ENCODE data around the gene COMP.

Gene COMP

DNA sequence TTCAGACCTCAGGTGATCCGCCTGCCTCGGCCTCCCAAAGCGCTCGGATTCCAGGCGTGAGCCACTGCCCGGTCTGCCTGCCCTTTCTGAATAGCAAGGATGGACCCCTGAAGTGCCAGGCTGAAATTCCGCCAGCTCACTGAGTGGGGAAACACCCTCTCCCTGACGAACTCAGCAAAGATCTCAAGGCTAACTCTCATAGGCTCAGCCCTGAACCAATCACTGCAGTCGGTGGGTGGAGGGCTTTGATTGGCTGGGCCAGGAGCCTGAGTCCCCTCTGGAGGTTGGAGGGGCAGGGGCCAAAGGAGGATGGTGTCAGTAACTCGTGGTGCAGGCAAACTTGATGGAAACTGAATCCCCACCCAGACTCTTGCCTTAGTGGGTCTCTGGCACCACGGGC lies 11.2 kb upstream of the COMP start:
- Histone ChIP-seq H3K9me3 (ENCODE audit: insufficient read depth, low read length) (no peaks in the 10 kb centered on the region), H3K9ac (ENCODE audit: insufficient read length, low read depth) (peak overlapping the region; percentile 65), H3K27me3 (ENCODE audit: insufficient read depth, insufficient read length) (peaks cover 28% of the 10 kb centered on the region), H3K4me3 (ENCODE audit: insufficient read length, low read depth) (peak overlapping the region; percentile 40), H3K36me3 (ENCODE audit: insufficient read depth, insufficient read length, low read length) (no peaks in the 10 kb centered on the region), H3K4me1 (ENCODE audit: insufficient read depth, insufficient read length) (peaks cover 6% of the 10 kb centered on the region)
- DNase-seq (ENCODE audit: low read depth, low spot score) = peak; percentile 61
- TF ChIP-seq ZNF274 (IDR thresholded peaks at IDR 0.05; ENCODE audit: low read depth, low read length) (no peak), YY1 (IDR thresholded peaks at IDR 0.05; ENCODE audit: insufficient read depth, insufficient read length) (no peak), SUZ12 (IDR thresholded peaks at IDR 0.05; ENCODE audit: extremely low read depth, insufficient read depth, insufficient read length) (no peak)

DNA sequence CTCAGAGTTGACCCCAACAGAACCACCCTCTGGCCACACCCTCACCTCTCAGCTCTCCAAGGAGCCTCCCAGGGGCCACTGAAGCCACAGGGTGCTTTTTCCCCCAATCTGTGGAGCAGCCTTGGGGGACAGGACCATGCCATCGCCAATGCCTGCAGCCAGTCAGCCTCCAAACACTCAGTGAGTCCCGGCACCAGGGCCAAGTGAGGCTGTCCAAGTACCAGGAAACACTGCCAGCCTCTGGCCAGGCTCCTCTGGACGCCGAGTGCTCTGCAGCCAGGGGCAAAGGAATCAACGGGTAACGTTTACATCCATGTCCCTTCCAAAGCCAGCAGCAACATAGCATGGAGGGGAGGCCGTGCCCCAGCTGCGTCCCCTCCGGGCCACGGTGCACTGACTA lies 9.5 kb upstream of the COMP start:
- no peak for DNase-seq (ENCODE audit: low read depth, low spot score)
- no peaks in the 10 kb centered on the region for H3K9me3 ChIP-seq (ENCODE audit: insufficient read depth, low read length)
- H3K36me3 ChIP-seq (ENCODE audit: insufficient read depth, insufficient read length, low read length) = no peaks in the 10 kb centered on the region
- H3K4me3 ChIP-seq (ENCODE audit: insufficient read length, low read depth) = no peak overlapping the region
- no peak for TF ChIP-seq SUZ12 (IDR thresholded peaks at IDR 0.05; ENCODE audit: extremely low read depth, insufficient read depth, insufficient read length)
- TF ChIP-seq ZNF274 (IDR thresholded peaks at IDR 0.05; ENCODE audit: low read depth, low read length) = no peak
- TF ChIP-seq YY1 (IDR thresholded peaks at IDR 0.05; ENCODE audit: insufficient read depth, insufficient read length) = no peak
- peaks cover 28% of the 10 kb centered on the region for H3K27me3 ChIP-seq (ENCODE audit: insufficient read depth, insufficient read length)
- peaks cover 13% of the 10 kb centered on the region for H3K4me1 ChIP-seq (ENCODE audit: insufficient read depth, insufficient read length)
- H3K9ac ChIP-seq (ENCODE audit: insufficient read length, low read depth) = no peak overlapping the region

DNA sequence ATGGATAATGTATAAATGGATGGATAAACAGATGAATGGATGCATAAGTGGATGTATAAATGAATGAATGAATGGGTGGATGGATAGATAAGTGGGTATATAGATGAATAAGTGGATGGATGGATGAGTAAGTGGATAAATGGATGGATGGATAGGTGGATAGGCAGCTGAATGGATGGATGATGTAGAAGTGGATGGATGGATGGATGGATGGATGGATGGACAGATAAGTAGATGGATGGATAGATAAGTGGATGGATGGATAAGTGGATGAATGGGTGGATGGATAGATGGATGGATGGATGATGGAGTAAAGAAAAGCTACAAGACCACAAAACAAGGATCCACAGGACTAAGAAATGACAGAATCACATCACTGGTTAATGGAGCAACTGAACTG lies 9.0 kb upstream of the COMP start:
- no peak for TF ChIP-seq ZNF274 (IDR thresholded peaks at IDR 0.05; ENCODE audit: low read depth, low read length)
- no peak for TF ChIP-seq YY1 (IDR thresholded peaks at IDR 0.05; ENCODE audit: insufficient read depth, insufficient read length)
- no peak for TF ChIP-seq SUZ12 (IDR thresholded peaks at IDR 0.05; ENCODE audit: extremely low read depth, insufficient read depth, insufficient read length)
- H3K36me3 ChIP-seq (ENCODE audit: insufficient read depth, insufficient read length, low read length) = no peaks in the 10 kb centered on the region
- no peak overlapping the region for H3K9ac ChIP-seq (ENCODE audit: insufficient read length, low read depth)
- DNase-seq (ENCODE audit: low read depth, low spot score) = no peak
- peaks cover 13% of the 10 kb centered on the region for H3K4me1 ChIP-seq (ENCODE audit: insufficient read depth, insufficient read length)
- no peak overlapping the region for H3K4me3 ChIP-seq (ENCODE audit: insufficient read length, low read depth)
- H3K27me3 ChIP-seq (ENCODE audit: insufficient read depth, insufficient read length) = peaks cover 32% of the 10 kb centered on the region
- no peaks in the 10 kb centered on the region for H3K9me3 ChIP-seq (ENCODE audit: insufficient read depth, low read length)

DNA sequence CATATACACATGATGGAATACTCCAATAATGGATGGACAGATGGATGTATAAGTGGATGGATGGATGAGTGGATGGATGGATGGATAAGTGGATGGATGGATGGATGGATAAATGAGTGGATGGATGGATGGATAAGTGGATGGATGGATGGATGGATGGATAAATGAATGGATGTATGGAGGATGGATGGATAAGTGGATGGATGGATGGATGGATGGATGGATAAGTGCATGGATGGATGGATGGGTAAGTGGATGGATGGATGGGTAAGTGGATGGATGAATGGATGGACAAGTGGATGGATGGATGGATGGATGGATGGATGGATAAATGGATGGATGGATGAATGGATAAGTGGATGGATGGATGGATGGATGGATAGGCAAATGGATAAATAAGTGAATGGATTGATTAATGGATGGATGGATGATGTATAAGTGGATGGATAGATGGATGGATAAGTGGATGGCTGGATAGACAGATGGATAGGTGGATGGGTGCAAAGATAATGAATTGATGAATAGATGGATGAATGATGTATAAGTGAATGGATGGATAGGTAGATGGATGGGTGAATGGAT lies 8.4 kb upstream of the COMP start:
- no peak for DNase-seq (ENCODE audit: low read depth, low spot score)
- no peak overlapping the region for H3K9ac ChIP-seq (ENCODE audit: insufficient read length, low read depth)
- TF ChIP-seq ZNF274 (IDR thresholded peaks at IDR 0.05; ENCODE audit: low read depth, low read length) (no peak), YY1 (IDR thresholded peaks at IDR 0.05; ENCODE audit: insufficient read depth, insufficient read length) (no peak), SUZ12 (IDR thresholded peaks at IDR 0.05; ENCODE audit: extremely low read depth, insufficient read depth, insufficient read length) (no peak)
- H3K4me1 ChIP-seq (ENCODE audit: insufficient read depth, insufficient read length) = peaks cover 11% of the 10 kb centered on the region
- peaks cover 37% of the 10 kb centered on the region for H3K27me3 ChIP-seq (ENCODE audit: insufficient read depth, insufficient read length)
- H3K4me3 ChIP-seq (ENCODE audit: insufficient read length, low read depth) = no peak overlapping the region
- H3K9me3 ChIP-seq (ENCODE audit: insufficient read depth, low read length) = no peaks in the 10 kb centered on the region
- H3K36me3 ChIP-seq (ENCODE audit: insufficient read depth, insufficient read length, low read length) = no peaks in the 10 kb centered on the region

DNA sequence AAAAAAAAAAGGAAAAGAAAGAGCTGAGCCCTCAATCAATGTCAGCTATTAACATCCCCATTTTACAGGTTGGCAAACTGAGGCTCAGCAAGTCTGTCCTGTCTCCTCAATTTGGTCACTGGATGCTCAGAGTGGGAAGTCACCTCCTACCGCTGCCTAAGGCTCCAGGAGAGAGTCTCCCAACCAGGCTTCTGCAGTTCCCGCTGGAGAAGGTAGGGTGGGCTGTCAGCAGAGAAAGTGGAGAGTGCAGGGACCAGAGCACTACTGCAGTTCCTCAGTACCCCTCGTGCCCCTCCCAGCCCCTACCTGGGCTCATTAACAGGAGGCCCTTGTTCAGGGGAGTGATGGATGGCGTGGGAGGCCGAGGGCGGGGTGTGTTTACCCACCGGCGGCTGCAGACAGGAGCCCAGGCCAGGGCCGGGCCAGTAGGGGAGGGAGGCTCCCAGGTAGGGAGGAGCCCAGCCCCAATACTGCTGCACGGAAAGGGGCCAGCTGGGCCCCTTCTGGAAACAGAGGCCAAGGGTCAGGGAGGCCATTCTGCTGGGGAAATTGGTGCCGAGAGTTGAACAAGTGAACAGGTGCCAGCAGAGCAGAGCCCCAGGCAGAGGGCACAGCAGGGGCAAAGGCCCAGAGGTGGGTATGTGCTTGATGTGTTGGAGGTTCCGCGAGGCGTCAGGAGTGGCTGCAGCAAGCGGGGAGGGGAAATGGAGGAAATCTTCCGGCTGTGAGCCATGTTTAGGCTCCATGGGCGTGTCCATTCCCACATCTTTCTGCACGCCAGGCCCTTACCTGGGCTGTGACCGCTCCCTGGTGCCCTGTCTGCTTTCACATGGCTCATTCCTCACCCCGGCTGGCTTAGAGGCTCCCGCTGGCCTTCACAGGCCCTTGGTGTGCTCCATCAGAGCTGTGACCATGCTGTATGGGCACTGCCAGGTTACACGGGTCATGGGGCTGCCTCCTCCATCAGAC lies 7.6 kb upstream of the COMP start:
- peaks cover 41% of the 10 kb centered on the region for H3K27me3 ChIP-seq (ENCODE audit: insufficient read depth, insufficient read length)
- H3K9me3 ChIP-seq (ENCODE audit: insufficient read depth, low read length) = no peaks in the 10 kb centered on the region
- H3K4me3 ChIP-seq (ENCODE audit: insufficient read length, low read depth) = no peak overlapping the region
- peaks cover 12% of the 10 kb centered on the region for H3K4me1 ChIP-seq (ENCODE audit: insufficient read depth, insufficient read length)
- H3K36me3 ChIP-seq (ENCODE audit: insufficient read depth, insufficient read length, low read length) = no peaks in the 10 kb centered on the region
- TF ChIP-seq ZNF274 (IDR thresholded peaks at IDR 0.05; ENCODE audit: low read depth, low read length) = no peak
- TF ChIP-seq YY1 (IDR thresholded peaks at IDR 0.05; ENCODE audit: insufficient read depth, insufficient read length) = no peak
- TF ChIP-seq SUZ12 (IDR thresholded peaks at IDR 0.05; ENCODE audit: extremely low read depth, insufficient read depth, insufficient read length) = no peak
- DNase-seq (ENCODE audit: low read depth, low spot score) = no peak
- H3K9ac ChIP-seq (ENCODE audit: insufficient read length, low read depth) = no peak overlapping the region

DNA sequence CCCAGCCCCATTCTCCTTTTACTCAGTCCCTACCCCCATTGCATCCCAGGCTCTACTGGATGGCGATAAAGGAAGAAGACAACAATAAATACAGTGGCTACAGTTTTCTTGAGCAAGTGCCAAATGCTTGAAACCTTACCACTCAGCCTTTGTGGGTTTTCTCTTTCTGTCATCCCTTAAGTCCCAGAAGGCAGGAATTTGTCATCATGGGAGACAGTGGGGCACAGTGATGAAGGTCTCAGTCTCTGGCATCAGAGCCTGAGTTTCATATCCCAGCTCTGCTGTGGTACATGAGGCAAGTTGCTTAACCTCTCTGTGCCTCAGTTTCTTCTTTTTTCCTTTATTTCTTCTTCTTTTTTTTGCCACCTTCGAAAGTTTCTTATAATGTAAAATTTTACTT lies 5.1 kb upstream of the COMP start:
- Histone ChIP-seq H3K36me3 (ENCODE audit: insufficient read depth, insufficient read length, low read length) (no peaks in the 10 kb centered on the region), H3K4me1 (ENCODE audit: insufficient read depth, insufficient read length) (peaks cover 18% of the 10 kb centered on the region), H3K4me3 (ENCODE audit: insufficient read length, low read depth) (no peak overlapping the region), H3K9ac (ENCODE audit: insufficient read length, low read depth) (no peak overlapping the region), H3K27me3 (ENCODE audit: insufficient read depth, insufficient read length) (peaks cover 65% of the 10 kb centered on the region), H3K9me3 (ENCODE audit: insufficient read depth, low read length) (no peaks in the 10 kb centered on the region)
- TF ChIP-seq ZNF274 (IDR thresholded peaks at IDR 0.05; ENCODE audit: low read depth, low read length) (no peak), SUZ12 (IDR thresholded peaks at IDR 0.05; ENCODE audit: extremely low read depth, insufficient read depth, insufficient read length) (no peak), YY1 (IDR thresholded peaks at IDR 0.05; ENCODE audit: insufficient read depth, insufficient read length) (no peak)
- DNase-seq (ENCODE audit: low read depth, low spot score) = no peak

DNA sequence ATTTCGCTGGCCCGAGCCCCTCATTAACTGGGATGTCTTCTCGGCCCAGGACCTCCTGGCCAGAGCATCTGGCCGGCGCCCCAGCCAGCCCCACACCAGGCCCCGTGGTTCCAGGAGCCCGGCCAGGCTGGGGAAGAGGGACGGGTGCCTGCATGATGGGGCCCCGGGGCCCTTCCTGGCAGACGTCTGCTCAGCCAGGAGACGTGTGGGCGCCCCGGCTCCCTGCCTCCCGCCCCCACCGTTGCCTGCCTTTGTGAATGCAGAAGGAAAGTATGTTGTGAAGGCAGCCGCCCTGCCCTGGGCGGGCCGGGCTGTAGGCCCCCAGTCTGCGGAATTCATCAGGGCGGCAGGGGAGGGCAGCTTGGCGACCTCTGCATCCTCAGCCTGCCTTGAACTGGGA lies 4.4 kb upstream of the COMP start:
- no peak overlapping the region for H3K9ac ChIP-seq (ENCODE audit: insufficient read length, low read depth)
- no peak for DNase-seq (ENCODE audit: low read depth, low spot score)
- peaks cover 24% of the 10 kb centered on the region for H3K4me1 ChIP-seq (ENCODE audit: insufficient read depth, insufficient read length)
- no peaks in the 10 kb centered on the region for H3K9me3 ChIP-seq (ENCODE audit: insufficient read depth, low read length)
- peaks cover 65% of the 10 kb centered on the region for H3K27me3 ChIP-seq (ENCODE audit: insufficient read depth, insufficient read length)
- no peak overlapping the region for H3K4me3 ChIP-seq (ENCODE audit: insufficient read length, low read depth)
- no peaks in the 10 kb centered on the region for H3K36me3 ChIP-seq (ENCODE audit: insufficient read depth, insufficient read length, low read length)
- TF ChIP-seq SUZ12 (IDR thresholded peaks at IDR 0.05; ENCODE audit: extremely low read depth, insufficient read depth, insufficient read length) (no peak), YY1 (IDR thresholded peaks at IDR 0.05; ENCODE audit: insufficient read depth, insufficient read length) (no peak)

Data from NT2/D1 (cell line).